HG03558 (cell line): Measurements from ENCODE around the gene SPECC1.
"Not testable (repeated sequence)": the region's sequence is repeated elsewhere in the genome, so short reads cannot be mapped to it uniquely, and the experiment has no call there.

Experiments used
- ATAC-seq: cut with Tn5 transposase; IDR thresholded peaks from one replicate; pipeline ENCODE4 v1.9.1; 2021; ENCODE audit warnings: moderate number of reproducible peaks; ENCODE audit not compliant: unreplicated experiment; ENCODE audit errors: extremely low read depth

The SPECC1 gene

DNA sequence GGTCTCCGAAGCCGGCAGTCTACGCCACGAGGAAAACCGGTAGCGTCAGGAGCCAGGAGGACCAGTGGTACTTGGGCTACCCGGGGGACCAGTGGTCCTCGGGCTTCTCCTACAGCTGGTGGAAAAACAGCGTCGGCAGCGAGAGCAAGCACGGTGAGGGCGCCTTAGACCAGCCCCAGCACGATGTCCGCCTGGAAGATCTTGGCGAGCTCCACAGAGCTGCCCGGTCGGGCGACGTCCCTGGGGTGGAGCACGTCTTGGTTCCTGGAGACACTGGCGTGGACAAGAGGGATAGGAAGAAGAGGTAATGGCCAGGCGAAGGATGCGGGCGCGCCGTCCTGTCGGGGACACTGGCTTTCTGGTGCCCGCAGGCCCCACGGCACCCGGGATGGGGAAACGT, 312.2 kb downstream of the SPECC1 start:
- not testable (repeated sequence) for ATAC-seq

DNA sequence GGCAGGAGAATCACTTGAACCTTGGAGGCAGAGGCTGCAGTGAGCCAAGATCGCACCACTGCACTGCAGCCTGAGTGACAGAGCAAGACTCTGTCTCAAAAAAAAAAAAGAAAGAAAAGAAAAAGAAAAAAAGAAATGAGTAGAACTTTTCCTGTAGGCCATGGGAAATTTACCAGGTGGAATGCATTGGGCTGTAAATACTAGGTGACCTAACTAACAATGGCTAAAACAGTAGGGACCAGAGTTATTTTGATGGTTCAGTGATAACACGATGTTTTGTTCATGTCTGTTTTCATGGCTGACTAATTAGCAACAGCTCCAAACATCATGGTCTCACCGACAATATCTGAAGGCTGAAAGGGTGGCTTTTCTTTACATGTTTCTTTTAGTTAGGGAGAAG, 318.6 kb downstream of the SPECC1 start:
- ATAC-seq, result not testable (repeated sequence)

DNA sequence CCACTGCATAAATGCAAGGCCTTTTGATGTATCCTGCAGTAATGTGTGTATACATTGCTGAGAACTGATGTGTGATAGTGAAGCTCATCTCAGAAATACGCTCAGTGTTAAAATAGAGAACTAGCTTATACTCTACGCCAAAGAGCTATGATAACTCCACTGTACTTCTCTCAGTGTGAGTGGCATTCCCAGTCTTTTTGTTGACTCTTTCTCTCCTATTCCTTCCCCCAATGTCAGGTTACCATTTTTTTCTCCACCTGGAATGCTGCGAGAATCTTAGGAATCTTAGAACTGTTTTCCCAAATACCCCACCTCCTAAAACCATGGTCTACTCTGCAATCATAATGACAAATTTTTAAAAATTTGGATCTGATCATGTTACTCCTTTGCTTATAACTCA, 342.2 kb downstream of the SPECC1 start:
- ATAC-seq, result not testable (repeated sequence)

DNA sequence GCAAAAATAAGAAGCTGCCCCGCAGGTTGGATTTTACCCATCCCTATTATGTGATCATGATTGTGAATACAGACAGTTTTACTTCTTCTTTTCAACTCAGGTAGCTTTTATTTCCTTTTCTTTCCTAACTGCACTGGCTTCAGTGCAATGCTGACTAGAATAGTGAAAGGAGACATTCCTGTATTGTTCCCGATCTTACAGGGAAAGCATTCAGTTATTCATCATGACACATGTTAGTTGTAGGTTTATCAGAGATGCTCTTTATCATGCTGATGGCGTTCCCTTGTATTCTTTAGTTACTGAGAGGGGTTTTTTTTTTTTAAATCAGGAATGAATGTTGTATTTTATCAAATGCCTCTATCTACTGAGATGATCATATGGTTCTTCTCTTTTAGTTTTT, 343.4 kb downstream of the SPECC1 start:
- not testable (repeated sequence) for ATAC-seq

DNA sequence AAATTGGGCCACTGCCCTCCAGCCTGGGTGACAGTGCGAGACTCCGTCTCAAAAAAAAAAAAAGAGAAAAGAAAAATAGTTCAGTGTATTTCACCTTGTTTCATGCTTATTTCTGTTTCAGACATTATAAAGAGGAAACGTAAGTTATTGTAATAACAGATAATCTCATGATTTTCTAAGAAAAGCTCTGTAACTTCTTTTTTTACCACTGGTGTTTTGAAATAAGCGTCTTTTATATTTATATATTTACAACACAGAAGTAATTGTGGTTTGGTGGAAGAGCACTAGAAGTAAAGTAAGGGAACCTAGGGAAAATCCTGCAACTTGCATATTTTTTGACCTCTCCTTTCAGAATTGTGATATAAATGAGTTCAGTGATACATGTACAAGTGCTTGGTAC, 354.7 kb downstream of the SPECC1 start:
- not testable (repeated sequence) for ATAC-seq
